ENCODE results near the gene MGAT3. TPM values are rescaled to one million over a fixed set of nuclear protein-coding genes. Genes with fewer than 3 reads are reported as not detected.

MGAT3 gene
- total RNA-seq, 2 donors from 2014 or later, result 0.82 to 7.4 TPM

GRCh38 chr22:39471381-39472141 lies 14.7 kb downstream of the MGAT3 start:
- Histone ChIP-seq H3K4me3 (no peak overlapping the region), H3K36me3 (no peaks in the 10 kb centered on the region), H3K9me3 (no peaks in the 10 kb centered on the region), H3K27ac (no peak overlapping the region), H3K4me1 (replicated peaks) (no peaks in the 10 kb centered on the region), H3K27me3 (replicated peaks; ENCODE audit: insufficient read depth) (no peaks in the 10 kb centered on the region)
- TF ChIP-seq POLR2AphosphoS5 (IDR thresholded peaks at IDR 0.05) (no peak), POLR2A (IDR thresholded peaks at IDR 0.05) (no peak), CTCF (IDR thresholded peaks at IDR 0.05) (no peak)
- intact Hi-C loops (cut with DNase I), result no loop called here
- no peak for DNase-seq (ENCODE audit: low spot score)
- 47% methylated on average over 13 of the region's 13 CpGs for WGBS

- Histone ChIP-seq H3K4me1 (replicated peaks) (no peaks in the 10 kb centered on the region), H3K27me3 (replicated peaks; ENCODE audit: insufficient read depth) (no peaks in the 10 kb centered on the region), H3K36me3 (no peaks in the 10 kb centered on the region), H3K9me3 (no peaks in the 10 kb centered on the region), H3K27ac (no peak overlapping the region), H3K4me3 (no peak overlapping the region)
- intact Hi-C loops (cut with DNase I), result no loop called here
- no peak for DNase-seq (ENCODE audit: low spot score)
- 75% methylated on average over 19 of the region's 19 CpGs for WGBS
- no peak for TF ChIP-seq CTCF (IDR thresholded peaks at IDR 0.05)
- no peak for TF ChIP-seq POLR2A (IDR thresholded peaks at IDR 0.05)
- no peak for TF ChIP-seq POLR2AphosphoS5 (IDR thresholded peaks at IDR 0.05)
Measured at GRCh38 chr22:39472570-39473556, 16.1 kb downstream of the MGAT3 start.

- H3K4me1 ChIP-seq (replicated peaks), result no peaks in the 10 kb centered on the region
- WGBS, result 96% methylated on average over 5 of the region's 5 CpGs
- intact Hi-C loops (cut with DNase I), result no loop called here
- no peaks in the 10 kb centered on the region for H3K9me3 ChIP-seq
- no peak for DNase-seq (ENCODE audit: low spot score)
- H3K27me3 ChIP-seq (replicated peaks; ENCODE audit: insufficient read depth), result no peaks in the 10 kb centered on the region
- no peak for TF ChIP-seq POLR2AphosphoS5 (IDR thresholded peaks at IDR 0.05)
- no peak for TF ChIP-seq POLR2A (IDR thresholded peaks at IDR 0.05)
- no peak overlapping the region for H3K27ac ChIP-seq
- no peaks in the 10 kb centered on the region for H3K36me3 ChIP-seq
- H3K4me3 ChIP-seq, result no peak overlapping the region
Measured at GRCh38 chr22:39473851-39474250, 17.0 kb downstream of the MGAT3 start.

GRCh38 chr22:39474351-39475111 lies 17.7 kb downstream of the MGAT3 start:
- Histone ChIP-seq H3K27ac (no peak overlapping the region), H3K27me3 (replicated peaks; ENCODE audit: insufficient read depth) (no peaks in the 10 kb centered on the region), H3K4me1 (replicated peaks) (no peaks in the 10 kb centered on the region), H3K9me3 (no peaks in the 10 kb centered on the region), H3K36me3 (no peaks in the 10 kb centered on the region), H3K4me3 (no peak overlapping the region)
- no peak for DNase-seq (ENCODE audit: low spot score)
- 74% methylated on average over 11 of the region's 11 CpGs for WGBS
- intact Hi-C loops (cut with DNase I), result no loop called here
- TF ChIP-seq CTCF (IDR thresholded peaks at IDR 0.05) (no peak), POLR2A (IDR thresholded peaks at IDR 0.05) (no peak), POLR2AphosphoS5 (IDR thresholded peaks at IDR 0.05) (no peak)

GRCh38 chr22:39475337-39475736 lies 18.5 kb downstream of the MGAT3 start:
- DNase-seq (ENCODE audit: low spot score), result no peak

More at GRCh38 chr22:39475337-39475736, 18.5 kb downstream of the MGAT3 start:
- Histone ChIP-seq H3K27me3 (replicated peaks; ENCODE audit: insufficient read depth) (no peaks in the 10 kb centered on the region), H3K27ac (no peak overlapping the region), H3K36me3 (no peaks in the 10 kb centered on the region), H3K9me3 (no peaks in the 10 kb centered on the region), H3K4me3 (no peak overlapping the region), H3K4me1 (replicated peaks) (no peaks in the 10 kb centered on the region)
- 71% methylated on average over 9 of the region's 9 CpGs for WGBS
- intact Hi-C loops (cut with DNase I), result no loop called here
- TF ChIP-seq POLR2A (IDR thresholded peaks at IDR 0.05), result no peak
- TF ChIP-seq CTCF (IDR thresholded peaks at IDR 0.05), result no peak
- TF ChIP-seq POLR2AphosphoS5 (IDR thresholded peaks at IDR 0.05), result no peak
